Measurements from ENCODE around the gene CLEC4F.

CLEC4F gene

DNA sequence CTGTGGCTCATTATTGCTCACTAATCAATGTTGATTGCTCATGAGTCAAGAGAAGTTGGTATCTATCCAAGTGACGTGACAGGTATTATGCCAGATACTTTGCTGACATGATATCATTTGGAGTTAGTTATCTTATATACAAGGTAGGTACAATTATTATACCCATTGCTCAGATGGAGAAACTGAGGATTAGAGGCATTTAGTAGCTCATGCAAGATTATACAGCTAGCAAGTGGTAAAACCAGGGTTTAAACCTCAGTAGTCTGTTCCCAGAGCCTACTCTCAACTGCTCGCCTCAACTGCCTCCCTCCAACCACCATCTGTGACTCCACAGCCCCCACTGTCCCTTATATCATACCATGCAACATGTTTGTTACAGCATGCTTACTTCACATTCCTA, 36.1 kb downstream of the CLEC4F start:
- DNase-seq (ENCODE audit: low read depth): no peak
- Histone ChIP-seq H3K4me3 (ENCODE audit: low read length) (no peak overlapping the region), H3K9ac (ENCODE audit: low read length) (no peak overlapping the region), H3K4me1 (ENCODE audit: control insufficient read depth, insufficient read depth, low read length) (peaks cover 12% of the 10 kb centered on the region), H3K27me3 (replicated peaks; ENCODE audit: control insufficient read depth, insufficient read depth, low read length) (peaks cover 35% of the 10 kb centered on the region), H3K36me3 (ENCODE audit: control insufficient read depth, insufficient read depth, low read length, severe bottlenecking) (no peaks in the 10 kb centered on the region), H3K9me3 (ENCODE audit: control insufficient read depth, low read length) (no peaks in the 10 kb centered on the region)

DNA sequence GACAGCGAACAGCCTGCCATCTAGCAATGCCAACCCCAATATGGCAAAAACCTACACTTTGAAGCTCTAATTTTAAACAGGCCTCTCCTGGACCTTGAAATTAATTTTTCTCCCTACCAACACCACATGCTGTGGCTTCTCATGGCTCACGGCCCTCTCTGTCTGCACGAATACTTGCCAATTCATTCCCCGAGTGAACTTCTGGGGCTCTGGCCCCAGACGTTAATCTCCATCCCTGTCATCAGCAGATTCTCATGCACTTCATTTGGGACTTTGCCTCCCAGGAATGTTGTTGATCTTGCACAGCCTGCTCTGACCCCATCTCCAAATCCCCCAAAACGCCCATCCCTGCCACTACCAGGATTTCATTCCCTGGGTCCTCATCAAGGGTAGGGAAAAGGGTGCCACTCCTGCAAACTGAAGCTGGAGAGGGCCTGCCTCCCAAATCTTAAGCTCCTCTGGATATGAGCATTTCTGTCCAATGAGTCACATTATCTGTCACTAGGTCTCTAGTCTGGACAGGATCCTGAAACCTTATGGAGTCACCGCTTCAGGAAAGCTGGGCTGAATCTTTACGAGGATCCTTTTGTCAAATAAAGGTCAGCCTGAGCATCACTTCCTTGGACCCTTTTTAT, 40.4 kb downstream of the CLEC4F start:
- H3K9ac ChIP-seq (ENCODE audit: low read length): no peak overlapping the region
- no peak overlapping the region for H3K4me3 ChIP-seq (ENCODE audit: low read length)
- no peaks in the 10 kb centered on the region for H3K36me3 ChIP-seq (ENCODE audit: control insufficient read depth, insufficient read depth, low read length, severe bottlenecking)
- H3K9me3 ChIP-seq (ENCODE audit: control insufficient read depth, low read length): no peaks in the 10 kb centered on the region
- no peak for DNase-seq (ENCODE audit: low read depth)
- peaks cover 15% of the 10 kb centered on the region for H3K4me1 ChIP-seq (ENCODE audit: control insufficient read depth, insufficient read depth, low read length)
- peaks cover 10% of the 10 kb centered on the region for H3K27me3 ChIP-seq (replicated peaks; ENCODE audit: control insufficient read depth, insufficient read depth, low read length)

DNA sequence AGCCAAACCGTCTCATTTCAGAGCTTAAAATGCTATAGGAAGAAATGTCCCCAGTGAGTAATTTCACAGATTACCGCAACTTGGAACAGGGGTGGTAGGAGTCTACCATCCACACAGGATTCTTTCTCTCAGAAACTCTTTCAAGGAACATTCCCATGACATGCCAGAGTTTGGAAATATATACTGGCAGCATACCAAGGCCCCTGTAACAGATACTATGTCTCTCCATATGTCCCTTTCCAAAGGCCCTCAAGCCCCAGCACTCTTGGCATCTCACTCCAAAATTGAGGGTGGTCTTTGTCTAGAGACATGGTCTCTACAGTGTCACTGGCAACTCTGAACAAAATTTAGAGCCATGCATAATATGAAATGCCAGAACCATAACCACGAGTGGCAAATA, 40.9 kb downstream of the CLEC4F start:
- no peak overlapping the region for H3K4me3 ChIP-seq (ENCODE audit: low read length)
- no peaks in the 10 kb centered on the region for H3K36me3 ChIP-seq (ENCODE audit: control insufficient read depth, insufficient read depth, low read length, severe bottlenecking)
- no peak overlapping the region for H3K9ac ChIP-seq (ENCODE audit: low read length)
- H3K4me1 ChIP-seq (ENCODE audit: control insufficient read depth, insufficient read depth, low read length): peaks cover 15% of the 10 kb centered on the region
- no peaks in the 10 kb centered on the region for H3K9me3 ChIP-seq (ENCODE audit: control insufficient read depth, low read length)
- DNase-seq (ENCODE audit: low read depth): no peak
- peaks cover 10% of the 10 kb centered on the region for H3K27me3 ChIP-seq (replicated peaks; ENCODE audit: control insufficient read depth, insufficient read depth, low read length)

DNA sequence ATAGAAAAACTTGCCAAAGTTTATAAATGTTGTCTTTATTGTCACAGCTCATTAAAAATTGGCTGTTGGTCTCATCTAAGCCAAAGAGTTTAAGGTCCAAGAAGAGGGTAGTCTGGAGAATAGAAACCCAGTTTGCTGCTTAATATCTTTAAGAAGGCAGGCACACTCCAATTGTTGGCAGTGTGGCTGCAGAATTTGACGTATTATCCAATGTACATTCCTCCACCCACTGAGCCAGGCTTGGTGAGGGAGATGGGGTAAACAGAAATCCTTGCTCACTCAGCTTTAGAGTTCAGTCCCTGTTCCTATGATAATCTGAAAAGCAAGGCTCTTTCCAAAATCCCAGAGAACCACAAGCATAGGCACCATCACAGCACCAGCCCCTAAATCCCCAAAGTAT, 41.7 kb downstream of the CLEC4F start:
- no peak for DNase-seq (ENCODE audit: low read depth)
- H3K4me3 ChIP-seq (ENCODE audit: low read length): no peak overlapping the region

DNA sequence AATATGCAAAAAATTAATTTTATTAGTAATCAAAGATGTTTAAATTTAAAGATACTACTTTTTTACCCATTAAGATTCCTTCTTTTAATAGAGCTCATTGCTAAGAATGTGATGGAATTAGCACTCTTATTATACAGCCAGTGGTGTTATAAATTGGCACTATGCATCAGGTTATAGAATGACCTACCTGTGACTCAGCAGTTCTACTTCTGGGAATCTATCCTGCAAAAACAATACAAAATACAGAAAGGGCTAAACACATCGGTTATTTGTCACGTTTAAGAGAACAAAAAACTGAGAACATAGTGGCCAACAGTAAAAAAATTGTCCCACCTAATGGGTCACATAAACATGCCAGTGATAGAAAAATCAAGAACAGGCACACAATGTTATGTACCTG, 42.9 kb downstream of the CLEC4F start:
- DNase-seq (ENCODE audit: low read depth): no peak
- H3K27me3 ChIP-seq (replicated peaks; ENCODE audit: control insufficient read depth, insufficient read depth, low read length): peaks cover 27% of the 10 kb centered on the region

More for the DNA sequence above, 41.7 kb downstream of the CLEC4F start:
- Histone ChIP-seq H3K9ac (ENCODE audit: low read length) (no peak overlapping the region), H3K27me3 (replicated peaks; ENCODE audit: control insufficient read depth, insufficient read depth, low read length) (peaks cover 18% of the 10 kb centered on the region), H3K36me3 (ENCODE audit: control insufficient read depth, insufficient read depth, low read length, severe bottlenecking) (no peaks in the 10 kb centered on the region), H3K4me1 (ENCODE audit: control insufficient read depth, insufficient read depth, low read length) (peaks cover 15% of the 10 kb centered on the region), H3K9me3 (ENCODE audit: control insufficient read depth, low read length) (no peaks in the 10 kb centered on the region)

DNA sequence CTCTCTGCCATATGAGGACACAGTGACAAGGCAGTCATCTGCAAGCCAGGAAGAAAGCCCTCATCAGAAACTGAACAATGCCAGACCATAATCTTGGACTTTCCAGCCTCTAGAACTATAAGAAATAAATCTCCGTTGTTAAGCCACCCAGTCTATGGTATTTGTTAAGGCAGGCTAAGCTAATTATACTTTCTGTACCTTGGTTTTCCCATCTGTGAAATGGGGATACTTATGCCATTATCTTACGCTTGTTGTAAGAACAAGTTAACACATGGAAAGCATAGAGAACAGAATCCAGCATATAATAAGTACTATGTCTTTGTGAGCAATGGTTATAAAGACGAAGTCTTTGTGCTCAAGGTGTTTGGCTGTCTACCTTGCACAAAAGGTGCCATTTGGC, 44.1 kb downstream of the CLEC4F start:
- H3K9me3 ChIP-seq (ENCODE audit: control insufficient read depth, low read length): no peaks in the 10 kb centered on the region
- H3K9ac ChIP-seq (ENCODE audit: low read length): no peak overlapping the region
- no peaks in the 10 kb centered on the region for H3K36me3 ChIP-seq (ENCODE audit: control insufficient read depth, insufficient read depth, low read length, severe bottlenecking)
- DNase-seq (ENCODE audit: low read depth): no peak
- no peak overlapping the region for H3K4me3 ChIP-seq (ENCODE audit: low read length)
- peaks cover 15% of the 10 kb centered on the region for H3K4me1 ChIP-seq (ENCODE audit: control insufficient read depth, insufficient read depth, low read length)
- peaks cover 39% of the 10 kb centered on the region for H3K27me3 ChIP-seq (replicated peaks; ENCODE audit: control insufficient read depth, insufficient read depth, low read length)

More for the DNA sequence above, 42.9 kb downstream of the CLEC4F start:
- Histone ChIP-seq H3K4me1 (ENCODE audit: control insufficient read depth, insufficient read depth, low read length) (peaks cover 15% of the 10 kb centered on the region), H3K9me3 (ENCODE audit: control insufficient read depth, low read length) (no peaks in the 10 kb centered on the region), H3K36me3 (ENCODE audit: control insufficient read depth, insufficient read depth, low read length, severe bottlenecking) (no peaks in the 10 kb centered on the region), H3K4me3 (ENCODE audit: low read length) (no peak overlapping the region), H3K9ac (ENCODE audit: low read length) (no peak overlapping the region)

DNA sequence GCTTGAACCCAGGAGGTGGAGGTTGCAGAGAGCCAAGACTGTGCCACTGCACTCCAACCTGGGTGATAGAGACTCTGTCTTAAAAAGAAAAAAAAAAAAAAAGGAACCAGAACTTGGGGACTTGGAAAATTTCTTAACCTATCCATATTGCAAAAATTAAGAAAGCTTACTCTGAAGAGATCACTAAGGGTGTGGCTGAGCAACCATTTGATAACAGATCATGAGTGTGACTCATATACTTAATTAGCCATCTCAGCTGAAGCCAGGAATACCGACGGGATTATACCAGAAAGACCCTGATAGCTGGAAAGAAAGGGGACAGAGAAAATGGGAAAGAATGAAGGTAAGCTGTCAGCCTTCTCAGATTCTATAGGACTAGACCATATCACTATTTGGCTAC, 45.3 kb downstream of the CLEC4F start:
- Histone ChIP-seq H3K9ac (ENCODE audit: low read length) (no peak overlapping the region), H3K4me3 (ENCODE audit: low read length) (no peak overlapping the region), H3K27me3 (replicated peaks; ENCODE audit: control insufficient read depth, insufficient read depth, low read length) (peaks cover 42% of the 10 kb centered on the region), H3K36me3 (ENCODE audit: control insufficient read depth, insufficient read depth, low read length, severe bottlenecking) (no peaks in the 10 kb centered on the region), H3K4me1 (ENCODE audit: control insufficient read depth, insufficient read depth, low read length) (peaks cover 10% of the 10 kb centered on the region), H3K9me3 (ENCODE audit: control insufficient read depth, low read length) (no peaks in the 10 kb centered on the region)
- no peak for DNase-seq (ENCODE audit: low read depth)

DNA sequence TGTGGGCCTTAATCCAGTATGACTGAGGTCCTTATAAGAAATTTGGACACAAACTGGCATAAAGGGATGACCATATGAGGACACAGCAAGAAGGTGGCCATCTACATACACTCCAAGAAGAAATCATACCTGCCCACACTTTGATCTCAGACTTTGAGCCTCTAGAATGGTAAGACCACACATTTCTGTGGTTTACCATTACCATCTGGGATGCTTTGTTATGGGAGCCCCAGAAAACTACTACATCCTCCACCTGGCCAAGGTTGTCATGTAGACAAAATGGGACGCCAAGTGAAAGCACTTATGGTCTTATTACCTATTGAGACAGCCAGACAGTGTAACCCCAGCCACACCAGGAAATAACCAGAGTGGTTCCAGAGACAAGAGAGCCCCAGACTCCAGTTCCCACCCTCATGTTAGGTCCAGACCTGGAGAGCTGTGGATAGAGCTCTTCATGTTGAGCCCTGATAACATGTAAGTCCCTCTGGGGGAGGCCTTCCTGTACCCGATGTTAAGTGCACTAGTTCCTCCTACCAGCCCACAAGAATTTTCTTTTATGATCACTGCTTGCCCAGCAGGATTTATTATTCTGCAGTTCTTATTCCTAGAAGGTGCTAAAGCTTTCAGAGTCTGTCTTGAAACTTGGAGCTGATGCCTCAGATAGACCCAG, 47.8 kb downstream of the CLEC4F start:
- no peaks in the 10 kb centered on the region for H3K36me3 ChIP-seq (ENCODE audit: control insufficient read depth, insufficient read depth, low read length, severe bottlenecking)
- H3K4me3 ChIP-seq (ENCODE audit: low read length): no peak overlapping the region
- peaks cover 2% of the 10 kb centered on the region for H3K4me1 ChIP-seq (ENCODE audit: control insufficient read depth, insufficient read depth, low read length)
- no peak overlapping the region for H3K9ac ChIP-seq (ENCODE audit: low read length)
- H3K9me3 ChIP-seq (ENCODE audit: control insufficient read depth, low read length): no peaks in the 10 kb centered on the region
- peaks cover 64% of the 10 kb centered on the region for H3K27me3 ChIP-seq (replicated peaks; ENCODE audit: control insufficient read depth, insufficient read depth, low read length)
- no peak for DNase-seq (ENCODE audit: low read depth)

DNA sequence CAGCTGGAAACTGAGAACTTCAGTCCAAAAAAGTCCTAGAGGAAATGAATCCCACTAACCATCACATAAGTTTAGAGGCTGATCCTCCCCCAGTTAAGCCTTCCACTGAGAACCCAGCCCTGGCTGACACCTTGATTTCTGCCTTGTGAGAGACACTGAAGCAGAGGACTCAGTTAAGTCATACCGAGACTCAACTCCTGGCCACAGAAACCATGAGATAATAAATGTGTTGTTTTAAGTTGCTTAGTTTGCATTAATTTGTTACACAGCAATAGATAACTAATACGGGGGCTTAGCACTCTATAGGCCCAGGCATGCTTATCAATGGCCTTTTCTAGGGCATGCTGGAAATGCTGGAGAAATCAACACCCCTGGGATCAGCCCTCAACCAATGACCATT, 49.0 kb downstream of the CLEC4F start:
- Histone ChIP-seq H3K9ac (ENCODE audit: low read length) (no peak overlapping the region), H3K4me3 (ENCODE audit: low read length) (no peak overlapping the region), H3K4me1 (ENCODE audit: control insufficient read depth, insufficient read depth, low read length) (peaks cover 5% of the 10 kb centered on the region), H3K27me3 (replicated peaks; ENCODE audit: control insufficient read depth, insufficient read depth, low read length) (peaks cover 74% of the 10 kb centered on the region), H3K9me3 (ENCODE audit: control insufficient read depth, low read length) (no peaks in the 10 kb centered on the region), H3K36me3 (ENCODE audit: control insufficient read depth, insufficient read depth, low read length, severe bottlenecking) (no peaks in the 10 kb centered on the region)
- no peak for DNase-seq (ENCODE audit: low read depth)

DNA sequence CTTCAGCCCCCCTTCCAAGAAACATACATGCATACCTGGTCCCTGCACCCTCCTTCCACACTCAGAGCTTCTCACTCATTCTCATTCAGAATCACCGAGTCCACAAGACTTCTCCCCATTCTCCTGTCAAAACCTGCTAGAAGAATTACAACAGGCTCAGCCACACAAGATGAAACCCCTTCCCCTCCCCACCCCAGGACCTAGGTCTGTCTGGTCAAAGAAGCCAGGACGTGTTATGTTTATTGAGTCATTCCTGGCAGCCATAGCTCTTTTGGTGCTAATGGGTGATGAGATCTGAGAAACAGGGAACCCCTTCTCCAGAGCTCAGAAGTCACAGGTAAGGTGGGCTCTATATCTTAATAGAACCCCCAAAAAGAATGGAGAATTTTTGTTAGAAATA, 50.9 kb downstream of the CLEC4F start:
- H3K27me3 ChIP-seq (replicated peaks; ENCODE audit: control insufficient read depth, insufficient read depth, low read length): peaks cover 81% of the 10 kb centered on the region
- H3K9me3 ChIP-seq (ENCODE audit: control insufficient read depth, low read length): no peaks in the 10 kb centered on the region
- H3K4me1 ChIP-seq (ENCODE audit: control insufficient read depth, insufficient read depth, low read length): peaks cover 5% of the 10 kb centered on the region
- no peak for DNase-seq (ENCODE audit: low read depth)
- no peak overlapping the region for H3K4me3 ChIP-seq (ENCODE audit: low read length)
- H3K9ac ChIP-seq (ENCODE audit: low read length): no peak overlapping the region
- no peaks in the 10 kb centered on the region for H3K36me3 ChIP-seq (ENCODE audit: control insufficient read depth, insufficient read depth, low read length, severe bottlenecking)

DNA sequence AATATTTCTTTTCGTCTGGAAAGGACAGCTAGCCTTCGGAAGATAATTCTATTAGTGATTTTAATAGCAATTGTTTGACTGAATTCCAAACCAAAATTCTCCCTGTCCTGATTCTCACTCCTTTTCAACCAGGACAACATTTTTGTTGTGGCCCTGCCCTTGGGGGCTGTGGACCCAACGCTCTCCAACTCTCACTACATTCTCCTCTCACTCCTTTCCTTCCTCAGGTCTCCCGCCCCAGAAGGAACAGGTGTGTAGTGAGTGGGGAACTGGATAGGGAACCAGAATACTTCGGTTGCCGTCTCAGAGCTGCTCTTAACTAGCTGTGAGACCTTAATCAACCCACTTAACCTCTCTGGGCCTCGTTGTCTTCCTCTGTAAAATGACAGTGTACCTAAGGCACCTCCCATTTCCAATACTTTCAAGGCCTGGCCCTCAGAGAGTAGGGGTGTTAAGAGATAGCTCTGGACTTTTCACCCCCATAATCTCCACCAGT, 51.8 kb downstream of the CLEC4F start:
- Histone ChIP-seq H3K9me3 (ENCODE audit: control insufficient read depth, low read length) (no peaks in the 10 kb centered on the region), H3K36me3 (ENCODE audit: control insufficient read depth, insufficient read depth, low read length, severe bottlenecking) (no peaks in the 10 kb centered on the region), H3K9ac (ENCODE audit: low read length) (no peak overlapping the region), H3K4me3 (ENCODE audit: low read length) (no peak overlapping the region), H3K27me3 (replicated peaks; ENCODE audit: control insufficient read depth, insufficient read depth, low read length) (peaks cover 77% of the 10 kb centered on the region), H3K4me1 (ENCODE audit: control insufficient read depth, insufficient read depth, low read length) (peaks cover 5% of the 10 kb centered on the region)
- no peak for DNase-seq (ENCODE audit: low read depth)

All from adipocyte (in vitro differentiated cells).